Right lobe of liver (tissue), 4 donors: ENCODE data around the gene EVL.

Experiments used
- POLR2A ChIP-seq: fragments of 450-650 bp; IDR thresholded peaks from one replicate; pipeline ENCODE4 v1.6.1; 2017; ENCODE audit warnings: antibody characterized with exemption, mild to moderate bottlenecking
- TF ChIP-seq, protein P1 (sequence below), 4 donors: fragments of 200-600 bp in 3 of 4; fragments of 450-650 bp in 1 of 4; IDR thresholded peaks; one replicate each; pipeline versions ENCODE4 v1.5.1 to v1.8.0; 2016 to 2022; ENCODE audit warnings: antibody characterized with exemption in 4 of 4, mild to moderate bottlenecking in 2 of 4
- donor health status: DM: no; HTN: no; CAD: no.
- donor health status: DM: no; HTN: no; CAD: no.
- donor health status: DM: no; HTN: yes; CAD: no.

DNA sequence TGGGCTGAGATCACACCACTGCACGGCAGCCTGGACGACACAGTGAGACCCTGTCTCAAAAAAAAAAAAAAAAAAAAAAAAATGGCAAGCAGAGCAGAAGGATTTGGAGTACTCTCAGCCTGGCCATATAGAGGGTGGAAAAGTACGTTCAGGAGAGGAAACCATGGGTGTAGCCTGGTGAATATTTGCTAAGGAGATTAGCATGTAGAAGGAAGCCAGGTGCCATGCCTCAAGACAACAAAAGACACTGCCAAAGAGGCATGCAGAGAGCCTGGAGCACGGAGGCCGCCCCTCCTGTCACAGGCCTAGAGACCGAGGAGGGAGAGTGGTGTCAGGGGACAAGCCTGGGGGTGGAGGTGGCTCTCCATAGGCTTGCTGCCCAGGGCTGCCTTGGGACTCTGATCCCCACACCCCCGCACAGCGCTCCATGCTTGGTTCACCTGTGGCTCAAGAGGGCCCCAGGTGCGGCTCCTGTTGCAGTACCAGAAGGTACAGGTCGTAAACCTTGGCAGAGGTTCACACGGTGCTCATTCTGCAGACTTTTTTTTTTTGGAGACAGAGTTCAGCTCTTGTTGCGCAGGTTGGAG is 122.1 kb downstream of the EVL start:
- TF ChIP-seq, protein P1, sequence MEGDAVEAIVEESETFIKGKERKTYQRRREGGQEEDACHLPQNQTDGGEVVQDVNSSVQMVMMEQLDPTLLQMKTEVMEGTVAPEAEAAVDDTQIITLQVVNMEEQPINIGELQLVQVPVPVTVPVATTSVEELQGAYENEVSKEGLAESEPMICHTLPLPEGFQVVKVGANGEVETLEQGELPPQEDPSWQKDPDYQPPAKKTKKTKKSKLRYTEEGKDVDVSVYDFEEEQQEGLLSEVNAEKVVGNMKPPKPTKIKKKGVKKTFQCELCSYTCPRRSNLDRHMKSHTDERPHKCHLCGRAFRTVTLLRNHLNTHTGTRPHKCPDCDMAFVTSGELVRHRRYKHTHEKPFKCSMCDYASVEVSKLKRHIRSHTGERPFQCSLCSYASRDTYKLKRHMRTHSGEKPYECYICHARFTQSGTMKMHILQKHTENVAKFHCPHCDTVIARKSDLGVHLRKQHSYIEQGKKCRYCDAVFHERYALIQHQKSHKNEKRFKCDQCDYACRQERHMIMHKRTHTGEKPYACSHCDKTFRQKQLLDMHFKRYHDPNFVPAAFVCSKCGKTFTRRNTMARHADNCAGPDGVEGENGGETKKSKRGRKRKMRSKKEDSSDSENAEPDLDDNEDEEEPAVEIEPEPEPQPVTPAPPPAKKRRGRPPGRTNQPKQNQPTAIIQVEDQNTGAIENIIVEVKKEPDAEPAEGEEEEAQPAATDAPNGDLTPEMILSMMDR (IDR thresholded peaks at IDR 0.05) = no peak
- no peak for TF ChIP-seq POLR2A
